Activated CD8-positive, alpha-beta memory T cell treated with anti-CD3 and anti-CD28 coated beads for 4 hours (primary cell): ENCODE measurements around the gene MFSD6.
"Not testable (repeated sequence)": the region's sequence is repeated elsewhere in the genome, so short reads cannot be mapped to it uniquely, and the experiment has no call there.

ENCODE experiments used
- DNase-seq, 2 donors: peaks; one replicate each; pipeline ENCODE4 v3.0.0-alpha.2; 2020; ENCODE audit warnings: low read depth in 2 of 2

Gene MFSD6

DNA sequence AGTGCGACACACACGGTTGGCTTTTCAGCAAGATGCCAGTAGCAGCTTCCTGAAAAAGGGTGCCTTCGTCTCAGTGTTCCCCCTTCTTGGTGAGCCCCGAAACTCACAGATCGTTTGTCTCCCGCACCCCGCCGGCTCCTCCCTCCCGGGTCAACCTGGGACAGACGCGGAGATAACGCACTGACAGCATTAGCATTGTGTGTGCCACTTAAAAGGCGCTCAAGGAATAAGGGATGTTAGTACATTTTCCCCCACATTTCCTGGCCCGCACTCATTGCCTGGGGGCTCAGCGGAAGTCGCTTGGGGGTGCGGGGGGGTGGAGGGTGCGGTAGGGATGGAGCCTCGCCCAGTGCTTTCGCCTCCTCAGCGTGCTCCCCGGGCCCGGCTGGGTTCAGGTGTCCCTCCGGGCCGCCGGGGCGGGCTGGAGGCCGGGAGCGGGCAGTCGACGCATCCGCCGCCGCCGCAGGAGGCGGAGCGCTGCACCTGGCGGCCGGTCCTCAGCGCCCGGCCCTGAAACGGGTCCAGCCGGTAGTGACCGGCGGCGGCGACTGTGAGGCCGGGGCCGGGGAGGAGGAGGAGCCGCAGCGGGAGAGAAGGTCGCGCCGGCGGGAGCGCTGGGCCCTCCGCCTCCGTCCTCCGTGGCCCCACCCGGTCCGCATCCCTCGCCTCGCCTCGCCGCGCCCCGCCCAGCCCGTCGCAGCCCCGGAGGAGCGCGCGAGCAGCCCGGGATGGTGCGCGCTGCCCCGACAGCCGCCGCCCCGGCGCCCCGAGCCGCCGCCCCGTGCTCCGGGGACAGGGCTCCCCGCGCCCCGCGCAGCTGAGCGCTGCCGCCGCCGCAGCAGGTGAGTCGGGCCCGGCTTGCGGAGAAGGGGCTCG lies at the start of gene MFSD6:
MFSD6 (plus strand) TSS at position 694 of the 876 bp plus-strand sequence. CDS start 27,675 bp downstream, outside the sequence.
- DNase-seq = peak; percentile 16 to 24

DNA sequence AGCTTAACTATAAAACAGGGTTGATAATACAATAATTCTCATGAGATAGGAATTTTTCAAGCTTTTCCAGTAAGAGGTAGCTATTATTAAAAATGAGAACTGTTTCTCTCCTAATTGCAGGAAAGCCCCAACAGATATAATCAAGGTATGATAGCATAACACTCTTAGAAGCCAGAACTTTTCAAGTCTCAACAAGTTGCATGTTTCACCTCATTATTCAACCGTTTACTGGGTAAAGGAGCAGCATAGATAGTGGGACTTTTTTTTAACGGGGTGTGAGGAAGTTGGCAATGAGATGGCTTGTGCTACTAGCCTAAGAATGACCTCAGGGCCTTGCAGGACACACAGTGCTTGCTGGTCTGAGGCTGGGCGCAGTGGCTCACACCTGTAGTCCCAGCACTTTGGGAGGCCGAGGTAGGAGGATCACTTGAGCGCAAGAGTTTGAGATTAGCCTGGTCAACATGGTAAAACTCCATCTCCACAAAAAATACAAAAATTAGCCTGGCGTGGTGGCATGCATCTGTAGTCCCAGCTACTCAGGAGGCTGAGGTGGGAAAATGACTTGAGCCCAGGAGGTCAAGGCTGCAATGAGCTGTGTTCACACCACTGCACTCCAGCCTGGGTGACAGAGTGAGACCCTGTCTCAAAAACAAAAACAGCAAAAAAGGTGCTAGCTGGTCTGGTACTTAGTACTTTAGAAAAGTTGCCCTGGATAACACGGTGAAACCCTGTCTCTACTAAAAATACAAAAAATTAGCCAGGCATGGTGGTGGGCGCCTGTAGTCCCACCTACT lies 49.3 kb upstream of the MFSD6 start:
- DNase-seq = not testable (repeated sequence)

DNA sequence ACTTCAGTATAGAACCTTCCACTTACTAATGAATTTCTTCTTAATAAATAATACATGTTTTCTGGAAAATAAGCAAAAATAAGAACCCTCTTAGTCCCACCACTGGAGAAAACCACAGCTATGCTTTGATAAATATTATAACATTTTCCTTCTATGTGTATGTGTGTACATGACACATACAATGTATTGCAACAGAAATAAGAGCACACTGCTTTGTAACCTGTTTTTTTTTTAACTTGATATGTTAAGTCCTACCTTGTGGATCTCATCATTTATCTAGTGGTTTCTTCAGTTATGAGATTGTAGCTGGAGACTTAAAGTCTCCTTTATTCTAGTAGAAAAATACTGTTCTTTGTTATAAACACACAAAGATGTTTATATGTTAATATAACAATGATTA lies 47.6 kb upstream of the MFSD6 start:
- no peak for DNase-seq

DNA sequence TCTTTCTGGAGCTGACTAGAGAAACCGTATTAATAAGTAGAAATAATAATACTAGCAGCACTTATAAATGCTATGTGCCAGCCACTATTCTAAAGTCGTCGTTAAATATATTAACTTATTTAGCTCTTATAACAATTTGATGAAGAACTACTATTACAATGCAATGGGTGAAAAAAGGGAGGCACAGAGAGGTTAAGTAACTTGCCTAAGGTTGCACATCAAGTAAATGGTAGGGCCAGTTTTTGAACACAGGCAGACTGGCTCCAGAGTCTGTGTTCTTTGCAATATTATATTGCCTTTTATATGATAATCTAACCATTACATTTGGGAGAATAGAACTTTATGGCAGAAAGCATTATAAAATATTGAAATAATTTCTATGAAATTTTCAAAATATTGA lies 47.2 kb upstream of the MFSD6 start:
- no peak for DNase-seq

DNA sequence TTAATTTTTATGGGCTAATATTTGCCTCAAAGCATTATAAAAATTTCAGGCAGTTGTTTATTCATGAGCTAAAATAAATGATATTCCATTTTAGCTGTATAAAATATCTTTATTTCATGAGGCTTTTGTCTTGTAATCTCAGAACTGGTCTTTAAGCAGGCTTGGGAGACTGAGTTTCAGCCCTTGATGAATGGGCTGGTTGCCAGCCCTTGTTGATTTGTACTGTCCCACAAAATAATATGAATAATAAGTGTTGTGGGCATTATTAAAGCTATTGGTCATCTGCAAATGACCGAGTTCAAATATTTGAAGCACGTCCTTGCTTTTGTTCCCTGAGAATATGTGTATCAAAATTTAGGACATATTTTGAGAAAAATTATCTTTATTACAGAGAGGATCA lies 46.6 kb upstream of the MFSD6 start:
- DNase-seq = no peak

DNA sequence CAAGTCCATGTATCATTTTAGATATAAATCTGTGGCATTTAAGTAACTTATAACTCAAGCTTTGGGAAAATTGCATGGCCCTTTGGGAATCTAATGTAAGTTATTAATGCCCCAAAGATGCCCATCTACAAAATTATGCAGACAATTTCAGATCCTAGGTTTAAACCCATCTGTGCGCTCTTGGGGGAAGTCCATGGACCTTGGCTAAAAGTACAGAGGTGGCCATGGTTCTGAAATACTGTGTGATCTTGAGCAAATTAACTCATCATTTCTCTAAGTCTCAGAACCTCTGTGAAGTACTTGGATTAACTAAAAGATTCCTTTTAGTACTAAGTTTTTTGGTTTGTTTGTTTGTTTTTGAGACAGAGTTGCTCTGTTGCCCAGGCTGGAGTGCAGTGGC lies 45.3 kb upstream of the MFSD6 start:
- DNase-seq = no peak

DNA sequence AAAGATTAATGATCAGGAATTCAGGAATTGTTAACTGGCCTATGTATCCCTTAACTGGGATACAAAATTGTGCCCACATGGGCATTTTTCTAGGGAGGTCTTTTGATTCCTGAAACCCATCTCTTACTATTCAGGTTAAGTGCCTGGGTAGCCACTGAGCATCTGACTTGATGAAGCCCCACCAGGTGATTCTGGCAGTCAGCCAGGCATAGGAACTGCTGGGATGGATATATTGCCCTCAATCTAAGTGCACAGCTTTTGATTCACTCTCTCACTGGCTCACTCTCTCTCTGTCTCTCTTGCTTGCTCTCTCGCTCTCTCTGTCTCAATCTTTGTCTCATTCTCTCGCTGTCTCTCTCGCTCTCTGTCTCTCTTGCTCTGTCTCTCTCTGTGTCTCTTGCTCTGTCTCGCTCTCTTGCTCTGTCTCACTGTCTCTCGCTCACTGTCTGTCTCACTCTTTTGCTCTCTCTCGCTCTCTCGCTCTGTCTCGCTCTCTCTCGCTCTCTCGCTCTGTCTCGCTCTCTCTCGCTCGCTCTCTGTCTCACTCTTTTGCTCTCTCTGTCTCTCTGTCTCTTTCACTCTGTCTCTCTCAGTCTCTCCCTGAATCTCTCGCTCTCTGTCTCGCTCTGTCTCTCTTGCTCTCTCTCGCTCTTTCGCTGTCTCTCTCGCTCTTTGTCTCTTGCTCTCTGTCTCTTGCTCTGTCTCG lies 42.5 kb upstream of the MFSD6 start:
- DNase-seq = no peak

DNA sequence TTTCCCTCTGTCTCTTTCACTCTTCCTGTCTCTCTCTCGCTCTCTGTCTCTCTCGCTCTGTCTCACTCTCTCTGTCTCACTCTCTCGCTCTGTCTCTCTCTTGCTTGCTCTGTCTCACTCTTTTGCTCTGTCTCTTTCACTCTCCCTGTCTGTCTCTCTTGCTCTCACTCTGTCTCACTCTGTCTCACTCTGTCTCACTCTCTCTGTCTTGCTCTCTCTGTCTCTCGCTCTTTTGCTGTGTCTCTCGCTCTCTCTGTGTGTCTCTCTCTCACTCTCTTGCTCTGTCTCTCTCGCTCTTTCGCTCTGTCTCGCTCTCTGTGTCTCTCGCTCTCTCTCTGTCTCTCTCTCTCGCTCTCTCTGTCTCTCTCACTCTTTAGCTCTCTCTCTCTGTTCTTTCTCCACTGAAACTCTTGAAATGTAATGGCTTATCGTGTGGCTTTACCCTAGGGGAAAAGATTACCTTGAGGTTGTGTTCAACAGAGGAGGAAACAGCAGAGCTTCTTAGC lies 41.9 kb upstream of the MFSD6 start:
- no peak for DNase-seq

DNA sequence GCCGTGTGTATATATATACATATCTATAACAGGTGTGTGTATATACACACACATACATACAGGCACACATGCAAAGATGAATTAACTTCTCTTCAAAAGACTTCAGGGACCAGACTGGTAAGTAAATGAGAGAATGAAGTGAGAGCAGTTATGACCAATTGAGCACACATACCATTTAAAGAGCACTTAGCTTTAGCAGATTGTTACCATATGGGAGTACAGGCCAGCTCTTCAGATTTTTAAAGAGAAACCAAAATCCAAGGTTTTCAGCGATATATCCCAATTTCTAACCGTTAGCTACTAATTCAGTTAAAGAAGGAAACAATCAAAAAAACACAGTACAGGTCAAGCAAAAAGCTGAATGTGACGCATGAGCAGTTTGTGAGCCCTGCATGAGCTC lies 41.1 kb upstream of the MFSD6 start:
- no peak for DNase-seq

DNA sequence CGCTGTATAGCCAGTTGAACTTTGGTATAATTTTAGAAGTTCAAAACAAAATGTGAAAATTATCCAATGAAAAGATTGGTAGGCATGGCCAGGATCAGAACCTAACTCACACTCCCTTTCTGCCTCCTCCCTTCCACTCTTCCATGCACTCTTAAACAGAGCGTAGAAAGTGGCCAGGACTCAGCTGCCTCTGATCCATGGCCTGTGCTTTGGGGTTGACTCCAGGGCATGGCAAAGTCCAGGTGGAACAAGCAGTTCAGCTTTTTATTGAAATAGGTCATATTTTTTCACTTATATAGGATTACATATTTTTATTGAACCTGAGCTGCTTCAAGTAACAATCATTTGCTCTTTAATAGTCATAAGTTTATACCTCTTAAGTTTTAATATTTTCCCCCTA lies 38.5 kb upstream of the MFSD6 start:
- no peak for DNase-seq

DNA sequence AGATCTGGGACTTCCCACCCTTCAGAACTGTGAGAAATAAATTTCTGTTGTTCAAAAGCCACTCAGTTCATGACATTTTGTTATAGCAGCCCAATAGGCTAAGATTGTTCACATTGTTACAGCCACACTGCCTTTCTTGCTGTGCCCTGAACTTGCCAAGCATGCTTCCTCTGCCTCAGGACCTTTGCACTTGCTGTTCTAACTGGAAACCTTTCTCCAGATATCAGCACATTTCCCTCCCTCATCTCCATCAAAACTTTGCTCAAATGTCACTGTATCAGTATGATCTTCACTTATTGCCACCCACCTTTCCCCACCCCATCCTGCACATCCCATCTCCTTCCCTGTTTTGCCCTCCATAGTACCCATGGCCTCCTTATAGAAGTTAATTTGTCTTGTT lies 32.1 kb upstream of the MFSD6 start:
- DNase-seq = no peak

DNA sequence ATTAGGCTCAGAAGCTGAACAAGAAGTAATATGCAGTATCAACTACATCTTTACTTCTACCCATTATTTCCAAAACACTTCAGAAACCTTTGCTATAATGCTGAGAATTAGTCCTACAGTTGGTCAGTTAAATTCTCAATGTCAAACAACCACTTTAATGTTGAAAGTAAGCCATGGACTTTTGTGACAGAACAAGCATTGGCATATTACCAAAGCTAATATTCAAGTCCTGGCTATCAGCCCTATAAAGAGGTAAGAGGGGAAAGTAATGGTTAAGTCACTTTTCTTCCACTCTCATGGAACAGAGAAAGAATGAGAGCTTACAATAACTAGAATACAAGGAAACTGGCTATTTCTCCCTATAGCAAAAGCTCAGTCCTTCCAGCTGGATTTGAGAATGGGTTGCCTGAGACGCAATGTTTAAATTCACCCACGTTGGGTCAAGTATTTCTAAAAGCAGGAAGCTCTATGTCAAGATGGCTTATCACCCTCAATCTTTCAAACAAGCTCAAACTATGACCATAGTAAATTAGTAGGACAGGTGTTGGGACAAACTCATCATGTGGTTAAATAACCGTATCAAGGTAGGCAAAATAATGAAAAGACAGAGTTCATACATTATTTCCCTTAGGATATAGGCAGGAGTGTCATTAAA lies 31.4 kb upstream of the MFSD6 start:
- DNase-seq = no peak

DNA sequence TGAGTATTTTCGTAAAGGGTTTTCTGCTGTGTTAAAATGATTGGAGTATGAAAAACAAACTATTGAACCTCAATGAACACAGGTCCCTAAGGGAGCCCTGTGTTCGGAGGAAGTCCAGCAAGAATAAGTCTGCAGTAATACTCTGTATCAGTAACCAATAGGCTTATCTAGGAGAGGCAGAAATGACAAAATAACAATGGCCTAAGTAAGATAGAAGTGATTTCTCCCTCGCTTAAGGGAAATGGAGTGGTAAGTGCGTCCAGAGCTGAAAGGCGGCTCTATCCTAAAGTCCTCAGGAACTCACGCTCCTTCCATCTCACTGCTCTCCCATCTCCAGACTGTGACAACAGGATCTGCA lies 29.3 kb upstream of the MFSD6 start:
- no peak for DNase-seq

DNA sequence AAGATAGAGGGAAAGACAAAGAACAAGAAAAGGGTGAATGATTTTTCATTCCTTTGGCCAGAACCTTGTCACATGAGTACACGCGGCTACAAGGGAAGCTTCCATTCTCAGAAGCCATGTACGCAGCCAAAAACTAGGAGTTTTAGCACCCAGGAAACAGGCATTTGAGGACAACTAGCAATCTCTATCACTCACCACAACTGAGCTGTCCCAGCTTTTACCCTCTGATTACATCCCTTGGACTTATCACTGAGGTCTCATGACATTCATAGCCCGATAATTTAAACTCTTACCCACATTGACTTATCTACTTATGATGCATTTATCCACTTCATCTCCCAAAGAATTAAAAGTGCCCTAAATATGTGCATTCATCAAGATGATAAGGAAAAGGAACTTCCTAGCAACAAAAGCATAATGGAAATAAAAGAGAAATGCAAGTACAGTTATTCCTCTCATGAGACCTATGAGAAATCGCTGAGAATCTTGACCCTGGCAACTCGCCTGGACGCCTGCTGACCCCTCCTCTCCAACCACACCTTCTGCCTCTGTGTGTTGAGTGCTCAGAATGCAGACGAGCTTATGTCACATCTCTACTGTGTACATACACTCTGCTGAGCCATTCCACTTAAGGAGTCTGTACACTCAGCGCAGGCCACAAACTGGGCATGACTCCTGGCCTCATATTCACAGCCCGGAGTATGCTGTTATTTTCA lies 28.7 kb upstream of the MFSD6 start:
- DNase-seq = no peak

DNA sequence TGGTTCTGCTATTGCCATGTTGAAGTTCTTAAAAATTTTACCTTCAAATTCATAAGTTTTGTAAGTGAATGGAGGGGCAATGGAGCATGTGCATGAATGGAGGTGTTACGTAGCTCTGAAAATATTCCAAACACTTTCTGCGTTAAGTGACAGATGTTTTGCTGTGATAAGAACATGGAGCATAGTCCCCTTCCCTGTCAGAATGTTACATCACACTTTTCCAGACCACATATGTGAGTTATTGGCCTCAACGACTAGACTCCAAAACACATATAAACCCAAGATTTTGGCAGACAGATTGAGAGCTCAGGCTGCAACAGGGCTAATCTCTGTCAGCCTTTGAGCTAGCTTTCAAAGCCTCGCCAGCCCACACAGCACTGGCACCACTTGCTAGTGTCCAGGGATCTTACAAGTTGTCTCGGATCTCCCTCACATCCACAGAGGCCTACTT lies 27.2 kb upstream of the MFSD6 start:
- DNase-seq = no peak

DNA sequence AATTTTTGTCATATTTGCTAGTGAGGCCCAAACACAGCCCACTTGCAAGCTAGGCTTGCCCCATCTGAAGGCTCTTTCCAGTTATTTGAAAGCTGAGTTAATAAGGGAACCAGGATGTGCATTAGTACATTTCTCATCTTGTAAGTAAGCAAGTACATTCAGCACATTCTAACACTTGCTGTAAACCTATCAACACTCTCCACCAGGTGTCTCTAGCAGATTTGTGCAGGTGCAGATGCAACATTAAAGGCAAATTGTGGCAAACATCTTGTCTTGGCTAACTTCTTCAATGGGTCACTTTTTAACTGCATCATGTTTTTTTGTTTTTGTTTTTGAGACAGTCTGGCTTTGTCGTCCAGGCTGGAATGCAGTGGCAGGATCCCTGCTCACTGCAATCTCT lies 25.3 kb upstream of the MFSD6 start:
- DNase-seq = peak in 1 of 2 donors; percentile 15

DNA sequence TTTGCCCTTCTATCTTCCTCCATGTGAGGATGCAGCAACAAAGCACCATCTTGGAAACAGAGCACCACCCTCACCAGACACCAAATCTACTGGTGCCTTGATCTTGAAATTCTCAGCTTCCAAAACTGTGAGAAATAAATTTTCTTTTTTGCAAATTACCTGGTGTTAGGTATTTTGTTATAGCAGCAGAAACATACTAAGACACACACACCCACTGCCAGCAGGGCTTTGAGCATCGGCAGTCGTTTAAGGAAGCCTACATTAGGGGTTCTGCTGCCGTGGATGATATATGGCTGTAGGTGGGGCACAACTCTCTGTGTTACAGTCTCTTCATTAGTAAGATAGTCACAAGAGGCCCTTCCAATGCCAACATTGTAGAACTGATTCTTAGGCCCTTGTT lies 20.7 kb upstream of the MFSD6 start:
- no peak for DNase-seq

DNA sequence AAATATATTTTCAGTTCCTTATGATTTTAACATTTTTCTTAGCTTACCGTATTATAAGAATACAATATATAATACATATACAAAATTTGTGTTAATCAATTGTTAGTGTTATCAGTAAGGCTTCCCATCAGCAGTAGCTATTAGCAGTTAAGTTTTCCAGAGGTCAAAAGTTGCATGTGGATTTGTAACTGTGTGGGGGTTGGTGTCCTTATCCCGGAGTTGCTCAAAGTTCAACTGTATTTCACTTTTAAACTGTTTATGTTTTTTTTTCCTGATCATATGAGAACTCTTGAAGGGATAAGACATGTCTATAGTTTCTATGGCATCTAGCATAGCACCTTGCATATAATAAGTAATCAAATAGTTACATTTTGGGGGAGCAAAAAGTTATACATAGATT lies 11.9 kb upstream of the MFSD6 start:
- no peak for DNase-seq

DNA sequence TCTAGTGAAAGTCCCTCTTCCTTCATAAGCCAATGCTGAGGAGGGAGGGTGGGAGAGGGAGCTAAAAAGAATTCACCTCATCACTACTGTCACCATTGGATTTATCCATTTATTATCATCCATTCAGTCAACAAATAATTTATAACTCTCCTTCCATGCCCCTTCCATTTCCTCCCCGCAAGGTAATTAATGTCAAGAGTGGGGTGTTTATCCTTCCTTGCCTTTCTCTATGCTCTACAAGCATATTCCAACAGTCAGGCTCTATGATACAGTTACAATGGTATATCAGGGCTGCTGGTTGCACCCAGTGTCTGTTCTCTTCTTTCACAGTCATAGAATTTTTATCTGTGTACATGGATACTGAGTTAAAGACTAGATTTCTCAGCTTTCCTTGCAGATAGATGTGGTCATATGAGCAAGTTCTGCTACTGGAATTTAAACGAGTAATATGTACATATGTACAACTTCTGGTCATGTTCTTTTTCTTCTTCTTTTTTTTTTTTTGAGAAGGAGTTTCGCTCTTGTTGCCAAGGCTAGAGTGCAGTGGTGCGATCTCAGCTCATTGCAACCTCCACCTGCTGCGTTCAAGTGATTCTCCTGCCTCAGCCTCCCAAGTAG lies 5.1 kb upstream of the MFSD6 start:
- no peak for DNase-seq

DNA sequence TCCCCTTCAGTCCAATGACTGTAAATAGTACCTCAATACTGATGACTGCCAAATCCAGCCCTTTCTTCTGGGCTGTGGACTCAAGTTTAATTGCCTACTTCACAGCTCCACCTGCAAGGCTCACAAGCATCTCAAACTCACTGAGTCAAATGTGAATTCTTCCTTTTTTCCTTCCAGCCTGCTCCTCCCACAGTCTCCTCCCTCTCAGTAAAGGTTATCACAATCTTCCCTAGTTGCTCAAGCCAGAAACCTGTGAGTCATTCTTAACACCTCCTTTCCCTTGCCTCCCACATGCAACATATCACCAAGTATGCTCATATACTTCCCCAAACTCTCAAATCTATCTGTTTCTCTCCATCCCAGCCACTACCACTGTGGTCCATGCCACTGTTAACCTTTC lies 3.7 kb upstream of the MFSD6 start:
- peak in 1 of 2 donors; percentile 12 for DNase-seq

DNA sequence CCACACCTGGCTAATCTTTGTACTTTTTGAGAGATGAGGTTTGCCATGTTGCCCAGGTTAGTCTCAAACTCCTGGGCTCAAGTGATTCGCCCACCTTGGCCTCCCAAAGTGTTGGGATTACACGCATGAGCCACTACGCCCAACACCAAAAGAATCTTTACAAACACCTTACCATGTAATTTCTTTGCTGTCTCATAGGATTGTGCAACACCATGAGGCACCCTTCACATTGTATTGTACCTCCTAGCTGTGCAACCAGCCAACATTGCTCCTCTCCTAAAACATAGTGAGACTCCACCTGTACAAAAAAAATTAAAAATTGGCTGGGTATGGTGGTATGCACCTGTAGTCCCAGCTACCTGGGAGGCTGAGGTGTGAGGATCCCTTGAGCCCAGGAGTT lies 3.1 kb upstream of the MFSD6 start:
- no peak for DNase-seq
